HPDE6-E6E7 (cell line): ENCODE results near the gene VGLL4.

Source experiments
- DNase-seq: peaks from one replicate; pipeline ENCODE4 v3.0.0; 2011; ENCODE audit warnings: missing footprints; ENCODE audit errors: extremely low spot score

VGLL4 gene

GRCh38 chr3:11629716-11630115 is 14.0 kb downstream of the VGLL4 start:
- no peak for DNase-seq

- no peak for DNase-seq
Observed at GRCh38 chr3:11627612-11628011, 16.1 kb downstream of the VGLL4 start.

GRCh38 chr3:11626084-11626463 is 17.6 kb downstream of the VGLL4 start:
- no peak for DNase-seq

- no peak for DNase-seq
Observed at GRCh38 chr3:11625376-11626083, 18.2 kb downstream of the VGLL4 start.

- no peak for DNase-seq
Observed at GRCh38 chr3:11624704-11625375, 18.9 kb downstream of the VGLL4 start.

GRCh38 chr3:11624161-11624560 is 19.6 kb downstream of the VGLL4 start:
- no peak for DNase-seq

GRCh38 chr3:11622586-11623550 is 20.8 kb downstream of the VGLL4 start:
- DNase-seq, result no peak

GRCh38 chr3:11621077-11621476 is 22.6 kb downstream of the VGLL4 start:
- DNase-seq, result no peak

GRCh38 chr3:11619946-11620652 is 23.6 kb downstream of the VGLL4 start:
- no peak for DNase-seq

GRCh38 chr3:11619461-11619860 is 24.3 kb downstream of the VGLL4 start:
- DNase-seq, result no peak

GRCh38 chr3:11618904-11619303 is 24.8 kb downstream of the VGLL4 start:
- no peak for DNase-seq

- no peak for DNase-seq
Observed at GRCh38 chr3:11616551-11616950, 27.2 kb downstream of the VGLL4 start.

GRCh38 chr3:11613851-11614487 is 29.7 kb downstream of the VGLL4 start:
- DNase-seq, result no peak

- DNase-seq, result no peak
Observed at GRCh38 chr3:11613319-11613718, 30.4 kb downstream of the VGLL4 start.

- no peak for DNase-seq
Observed at GRCh38 chr3:11612515-11613188, 31.1 kb downstream of the VGLL4 start.

- DNase-seq, result no peak
Observed at GRCh38 chr3:11611341-11611799, 32.3 kb downstream of the VGLL4 start.

- DNase-seq, result no peak
Observed at GRCh38 chr3:11610700-11611275, 32.9 kb downstream of the VGLL4 start.

- no peak for DNase-seq
Observed at GRCh38 chr3:11610044-11610671, 33.6 kb downstream of the VGLL4 start.

- DNase-seq, result no peak
Observed at GRCh38 chr3:11609481-11609880, 34.2 kb downstream of the VGLL4 start.

- no peak for DNase-seq
Observed at GRCh38 chr3:11607816-11608215, 35.9 kb downstream of the VGLL4 start.
